ENCODE measurements around the gene COL9A2. TPM values are rescaled to one million over a fixed set of nuclear protein-coding genes. Genes with fewer than 3 reads are reported as not detected.
"Not testable (repeated sequence)": the region's sequence is repeated elsewhere in the genome, so short reads cannot be mapped to it uniquely, and the experiment has no call there.

The COL9A2 gene
- total and polyA plus RNA-seq, 3 donors from 2014 or later, result 3.5 to 7.2 (median 5.1) TPM

- WGBS, 2 donors, result 72 to 85% methylated on average over 3 of the region's 3 CpGs
- H3K27me3 ChIP-seq, result no peaks in the 10 kb centered on the region
- H3K4me3 ChIP-seq, result no peak overlapping the region
- H3K4me1 ChIP-seq, result no peaks in the 10 kb centered on the region
- no peak for TF ChIP-seq POLR2A (IDR thresholded peaks at IDR 0.05)
- no peak for TF ChIP-seq CTCF (IDR thresholded peaks at IDR 0.05)
- H3K27ac ChIP-seq, result no peak overlapping the region
- H3K36me3 ChIP-seq (ENCODE audit: low read depth, missing control alignments), result no peaks in the 10 kb centered on the region
- intact Hi-C loops (cut with DNase I; ENCODE audit: low total_unique reads), result no loop called here
- H3K9me3 ChIP-seq, result no peaks in the 10 kb centered on the region
- no peak for DNase-seq
Observed at GRCh38 chr1:40352126-40352525, 35.0 kb upstream of the COL9A2 start.

DNA sequence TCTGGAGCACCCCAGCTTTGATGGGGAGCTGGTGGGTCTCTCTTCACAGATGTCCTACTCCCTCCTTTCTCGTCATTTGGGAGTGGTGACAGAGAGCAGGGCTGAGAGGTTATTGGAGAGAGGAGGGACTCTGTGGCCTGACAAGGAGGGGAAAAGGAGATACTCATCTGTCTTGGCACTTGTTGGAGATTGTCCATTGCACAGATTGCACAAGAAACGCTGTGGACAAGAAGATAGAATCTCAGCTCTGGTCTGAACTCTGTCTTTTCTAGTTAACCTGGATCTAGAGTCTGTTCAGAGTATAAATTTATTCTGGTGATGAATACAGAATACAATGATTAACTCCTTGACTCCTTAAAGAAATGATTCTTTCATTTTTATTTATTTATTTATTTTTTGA, 34.0 kb upstream of the COL9A2 start:
- 72 to 88% methylated on average over 2 of the region's 2 CpGs for WGBS, 2 donors
- TF ChIP-seq CTCF (IDR thresholded peaks at IDR 0.05) (no peak), POLR2A (IDR thresholded peaks at IDR 0.05) (no peak)
- Histone ChIP-seq H3K36me3 (ENCODE audit: low read depth, missing control alignments) (no peaks in the 10 kb centered on the region), H3K27ac (no peak overlapping the region), H3K4me3 (no peak overlapping the region), H3K4me1 (no peaks in the 10 kb centered on the region), H3K27me3 (no peaks in the 10 kb centered on the region), H3K9me3 (no peaks in the 10 kb centered on the region)
- DNase-seq, result no peak
- intact Hi-C loops (cut with DNase I; ENCODE audit: low total_unique reads), result no loop called here

GRCh38 chr1:40350391-40350790, 33.3 kb upstream of the COL9A2 start:
- no peaks in the 10 kb centered on the region for H3K36me3 ChIP-seq (ENCODE audit: low read depth, missing control alignments)
- no peak for TF ChIP-seq POLR2A (IDR thresholded peaks at IDR 0.05)
- TF ChIP-seq CTCF (IDR thresholded peaks at IDR 0.05), result no peak
- no peaks in the 10 kb centered on the region for H3K4me1 ChIP-seq
- DNase-seq, result no peak
- H3K27ac ChIP-seq, result no peak overlapping the region
- no peaks in the 10 kb centered on the region for H3K27me3 ChIP-seq
- 90 to 92% methylated on average over 2 of the region's 2 CpGs for WGBS, 2 donors
- intact Hi-C loops (cut with DNase I; ENCODE audit: low total_unique reads), result no loop called here
- no peak overlapping the region for H3K4me3 ChIP-seq
- H3K9me3 ChIP-seq, result no peaks in the 10 kb centered on the region

GRCh38 chr1:40344597-40344996, 27.5 kb upstream of the COL9A2 start:
- Histone ChIP-seq H3K27ac (no peak overlapping the region), H3K27me3 (no peaks in the 10 kb centered on the region), H3K9me3 (no peaks in the 10 kb centered on the region), H3K4me3 (no peak overlapping the region), H3K4me1 (no peaks in the 10 kb centered on the region), H3K36me3 (ENCODE audit: low read depth, missing control alignments) (no peaks in the 10 kb centered on the region)
- WGBS, 2 donors, result 36 to 43% methylated on average over 6 of the region's 6 CpGs
- intact Hi-C loops (cut with DNase I; ENCODE audit: low total_unique reads), result loop anchor here (10.0 kb wide), 1 partner anchor 60 kb away; no protein-coding TSS in a partner anchor
- no peak for TF ChIP-seq POLR2A (IDR thresholded peaks at IDR 0.05)
- DNase-seq, result peak; percentile 41

DNA sequence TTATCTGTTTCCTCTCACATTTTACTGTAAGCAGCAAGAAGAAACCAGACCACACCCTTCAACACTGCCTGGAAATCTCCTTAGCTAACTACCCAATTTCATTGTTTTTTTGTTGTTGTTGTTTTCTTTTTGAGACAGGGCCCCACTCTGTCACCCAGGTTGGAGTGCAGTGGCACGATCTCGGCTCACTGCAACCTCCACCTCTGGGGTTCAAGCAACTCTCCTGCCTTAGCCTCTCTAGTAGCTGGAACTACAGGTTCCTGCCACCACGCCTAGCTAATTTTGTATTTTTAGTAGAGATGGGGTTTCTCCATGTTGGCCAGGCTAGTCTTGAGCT, 25.3 kb upstream of the COL9A2 start:
- H3K27ac ChIP-seq; H3K9me3 ChIP-seq; DNase-seq; H3K27me3 ChIP-seq; H3K4me1 ChIP-seq; H3K36me3 ChIP-seq (ENCODE audit: low read depth, missing control alignments); H3K4me3 ChIP-seq: not testable (repeated sequence)
- 81 to 89% methylated on average over 3 of the region's 3 CpGs for WGBS, 2 donors
- intact Hi-C loops (cut with DNase I; ENCODE audit: low total_unique reads), result loop anchor here (10.0 kb wide), 1 partner anchor 62 kb away; no protein-coding TSS in a partner anchor

Data from testis (tissue), 3 donors.